NK-92 treated with Interleukin-12 subunit alpha and Interleukin-12 subunit beta, amount 100 ng/mL, for 24 hours (cell line): ENCODE results near the gene ZNF853.
"Not testable (repeated sequence)": the region's sequence is repeated elsewhere in the genome, so short reads cannot be mapped to it uniquely, and the experiment has no call there.

Experiments used
- DNase-seq: peaks from one replicate; lab custom pipeline; 2025; lab: John Stamatoyannopoulos, UW

ZNF853 gene

DNA sequence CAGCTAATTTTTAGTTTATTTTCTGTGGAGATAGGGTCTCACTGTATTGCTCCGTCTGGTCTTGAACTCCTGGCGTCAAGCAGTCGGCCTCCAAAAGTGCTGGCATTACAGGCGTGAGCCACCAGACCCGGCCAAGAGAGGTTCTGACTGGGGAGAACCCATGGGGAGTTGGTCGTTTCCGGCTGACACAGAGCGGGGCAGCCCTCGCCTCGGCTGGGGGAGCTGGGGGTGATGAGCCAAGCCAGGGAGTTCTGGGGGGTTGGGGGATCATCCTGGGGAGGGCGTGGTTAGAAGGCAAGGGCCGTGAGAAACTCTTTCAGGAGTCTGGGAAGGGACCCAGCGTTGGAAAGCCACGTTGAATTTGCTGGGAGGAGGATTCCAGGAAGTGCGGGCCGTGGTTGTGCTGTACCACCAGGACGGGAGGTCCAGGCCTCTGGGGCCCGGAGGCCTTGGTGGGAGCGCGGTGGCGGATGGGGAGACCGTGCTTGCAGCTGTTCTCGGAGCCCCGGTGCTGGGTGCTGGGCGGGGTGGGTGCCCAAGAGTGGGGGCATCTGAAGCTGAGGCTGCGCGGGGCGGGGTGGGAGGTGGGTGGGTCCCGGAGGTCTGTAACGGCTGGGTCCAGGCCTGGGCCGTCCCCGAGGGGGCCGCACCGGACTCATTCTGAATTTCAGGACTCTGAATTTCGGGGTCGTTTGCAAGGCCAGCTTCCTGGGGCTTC lies 8.4 kb upstream of the ZNF853 start:
- no peak for DNase-seq

- no peak for DNase-seq
Measured at GRCh38 chr7:6607651-6608051, 7.8 kb upstream of the ZNF853 start.

- DNase-seq, result no peak
Measured at GRCh38 chr7:6608081-6608480, 7.3 kb upstream of the ZNF853 start.

DNA sequence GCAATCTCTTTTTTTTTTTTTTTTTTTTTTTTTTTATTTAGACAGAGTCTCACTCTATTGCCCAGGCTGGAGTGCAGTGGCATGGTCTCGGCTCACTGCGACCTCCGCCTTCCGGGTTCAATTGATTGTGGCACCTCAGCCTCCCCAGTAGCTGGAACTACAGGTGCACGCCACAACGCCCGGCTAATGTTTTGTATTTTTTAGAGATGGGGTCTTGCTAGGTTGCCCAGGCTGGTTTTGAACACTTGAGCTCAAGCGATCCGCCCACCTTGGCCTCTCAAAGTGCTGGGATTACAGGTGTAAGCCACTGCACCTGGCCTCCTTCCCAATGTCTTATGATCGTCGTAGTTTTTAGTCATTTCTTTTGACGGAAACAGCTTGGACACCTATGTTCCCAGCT lies 6.6 kb upstream of the ZNF853 start:
- no peak for DNase-seq

DNA sequence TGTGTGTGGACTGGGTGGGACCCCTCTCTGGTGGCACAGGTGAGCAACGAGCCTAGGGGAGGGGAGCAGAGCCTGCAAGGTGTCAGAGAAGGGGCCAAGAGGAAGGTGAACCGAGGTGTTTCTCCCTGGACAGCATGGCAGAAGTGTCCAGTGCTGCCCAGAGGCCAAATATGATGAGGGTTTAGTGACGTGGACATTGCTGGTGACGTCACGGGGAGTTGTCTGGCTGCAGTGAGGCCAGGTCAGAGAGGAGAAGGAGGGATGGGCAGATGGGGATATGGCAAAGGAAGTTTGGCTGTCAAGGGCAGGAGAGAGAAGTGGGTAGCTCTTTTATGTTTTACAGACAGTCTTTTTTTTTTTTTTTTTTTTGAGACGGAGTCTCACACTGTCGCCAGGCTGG lies 2.6 kb upstream of the ZNF853 start:
- DNase-seq, result no peak

DNA sequence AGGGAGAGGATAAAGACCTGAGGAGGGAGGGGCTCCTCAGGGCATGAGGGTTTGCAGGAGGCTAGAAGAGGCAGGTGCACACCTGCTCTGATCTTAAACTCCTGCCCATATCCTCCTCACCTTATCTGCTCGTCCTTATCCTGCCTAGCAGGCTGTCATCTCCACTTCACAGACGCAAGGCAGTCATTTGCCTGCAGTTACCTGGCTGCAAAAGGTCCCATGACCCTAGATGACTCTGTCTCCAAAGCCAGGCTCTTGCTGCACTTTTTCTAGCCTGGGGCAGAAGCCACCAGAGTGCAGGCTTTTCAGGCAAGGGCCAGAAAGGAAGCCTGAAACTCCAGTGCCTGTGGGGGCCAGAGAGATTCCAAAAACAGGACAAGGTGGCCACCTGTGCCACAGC lies 1.7 kb upstream of the ZNF853 start:
- no peak for DNase-seq

DNA sequence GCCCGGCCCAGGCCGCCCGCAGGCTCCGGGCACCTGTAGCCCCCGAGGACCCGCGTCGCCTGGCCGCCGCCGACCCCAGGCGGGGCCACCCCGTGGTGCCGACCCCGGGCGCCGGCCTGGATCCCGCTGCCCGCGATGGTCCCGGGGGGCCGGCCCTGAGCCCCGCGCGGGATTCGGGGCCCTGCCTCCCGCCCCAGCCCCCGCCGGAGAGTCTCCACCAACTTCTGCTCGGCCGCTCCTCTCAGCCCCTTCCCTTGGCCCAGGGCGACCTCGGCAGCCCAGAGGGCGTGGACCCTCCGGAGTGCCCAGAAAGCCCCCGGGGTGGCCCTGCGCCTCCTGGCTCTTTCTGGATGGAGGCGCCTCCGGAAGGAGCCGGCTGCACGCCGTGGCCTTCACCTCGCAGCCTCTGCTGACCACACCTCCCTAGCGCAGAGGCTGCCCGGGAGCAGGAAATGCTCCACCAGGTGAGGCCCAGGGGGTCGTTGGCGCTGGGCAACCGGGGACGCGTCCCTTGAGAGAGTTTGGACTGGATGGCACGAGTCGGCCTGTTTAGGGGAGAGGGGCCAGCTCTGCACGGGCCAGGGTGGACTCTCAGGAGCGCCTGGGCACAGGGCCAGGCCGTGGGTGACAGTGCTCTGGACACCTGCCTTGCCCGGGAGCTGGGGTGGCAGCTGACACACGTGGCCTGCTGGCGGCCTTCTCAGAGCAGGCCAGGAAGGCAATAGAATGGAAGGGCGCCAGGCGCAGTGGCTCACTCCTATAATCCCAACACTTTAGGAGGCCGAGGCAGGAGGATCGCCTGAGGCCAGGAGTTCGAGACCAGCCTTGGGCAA lies 529 bp downstream of the ZNF853 start:
- DNase-seq, result no peak

- no peak for DNase-seq
Measured at GRCh38 chr7:6616854-6617643, 1.6 kb downstream of the ZNF853 start.

- DNase-seq, result no peak
Measured at GRCh38 chr7:6618621-6619020, 3.2 kb downstream of the ZNF853 start.

DNA sequence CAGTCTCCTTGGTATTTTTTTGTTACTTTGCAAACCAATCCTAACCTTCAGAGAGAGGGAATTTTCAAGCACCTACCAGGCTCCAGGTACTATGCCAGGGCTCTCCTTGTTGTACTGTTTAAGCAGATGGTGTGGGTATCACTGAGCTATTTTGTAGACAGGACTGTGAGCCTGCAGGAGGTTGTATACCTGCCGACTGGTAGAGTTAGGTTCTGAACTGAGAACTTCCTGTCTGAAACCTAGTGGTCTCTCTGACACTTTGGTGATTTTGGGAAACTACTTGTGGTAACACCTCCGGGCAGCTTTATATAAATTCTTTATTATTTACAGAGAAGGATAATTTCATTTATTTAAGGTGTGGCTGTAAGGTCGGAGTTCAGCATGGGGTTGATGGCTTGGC lies 4.6 kb downstream of the ZNF853 start:
- no peak for DNase-seq

DNA sequence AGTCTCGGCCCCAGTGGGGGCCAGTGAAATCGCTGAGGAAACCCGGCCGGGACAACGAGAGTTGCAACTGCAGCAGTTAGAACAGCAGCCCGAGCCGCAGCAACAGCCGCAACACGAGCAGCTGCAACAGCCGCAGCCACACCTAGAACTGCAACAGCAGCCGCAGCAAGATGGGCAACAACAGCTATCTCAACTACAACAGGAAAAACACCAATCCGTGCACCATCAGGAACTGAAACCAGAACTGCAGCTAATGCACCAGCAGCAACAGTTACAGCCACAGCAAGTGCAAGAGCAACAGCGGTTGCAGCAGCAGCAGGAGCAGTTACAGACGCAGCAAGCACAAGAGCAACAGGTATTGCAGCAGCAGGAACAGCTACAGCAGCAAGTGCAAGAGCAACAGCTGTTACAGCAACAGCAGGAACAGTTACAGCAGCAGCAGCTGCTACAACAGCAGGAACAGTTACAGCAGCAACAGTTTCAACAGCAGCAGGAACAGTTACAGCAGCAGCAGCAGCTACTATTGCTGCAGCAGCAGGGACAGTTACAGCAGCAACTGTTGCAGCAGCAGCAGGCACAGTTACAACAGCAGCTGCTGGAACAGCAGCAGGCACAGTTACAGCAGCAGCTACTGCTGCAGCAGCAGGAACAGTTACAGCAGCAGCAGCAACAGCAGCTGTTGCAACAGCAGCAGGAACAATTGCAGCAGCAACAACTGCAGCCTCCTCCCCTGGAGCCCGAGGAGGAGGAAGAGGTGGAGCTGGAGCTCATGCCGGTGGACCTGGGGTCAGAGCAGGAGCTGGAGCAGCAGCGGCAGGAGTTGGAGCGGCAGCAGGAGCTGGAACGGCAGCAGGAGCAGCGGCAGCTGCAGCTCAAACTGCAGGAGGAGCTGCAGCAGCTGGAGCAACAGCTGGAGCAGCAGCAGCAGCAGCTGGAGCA lies 6.1 kb downstream of the ZNF853 start:
- no peak for DNase-seq

GRCh38 chr7:6622134-6622710 lies 6.8 kb downstream of the ZNF853 start:
- DNase-seq, result no peak

DNA sequence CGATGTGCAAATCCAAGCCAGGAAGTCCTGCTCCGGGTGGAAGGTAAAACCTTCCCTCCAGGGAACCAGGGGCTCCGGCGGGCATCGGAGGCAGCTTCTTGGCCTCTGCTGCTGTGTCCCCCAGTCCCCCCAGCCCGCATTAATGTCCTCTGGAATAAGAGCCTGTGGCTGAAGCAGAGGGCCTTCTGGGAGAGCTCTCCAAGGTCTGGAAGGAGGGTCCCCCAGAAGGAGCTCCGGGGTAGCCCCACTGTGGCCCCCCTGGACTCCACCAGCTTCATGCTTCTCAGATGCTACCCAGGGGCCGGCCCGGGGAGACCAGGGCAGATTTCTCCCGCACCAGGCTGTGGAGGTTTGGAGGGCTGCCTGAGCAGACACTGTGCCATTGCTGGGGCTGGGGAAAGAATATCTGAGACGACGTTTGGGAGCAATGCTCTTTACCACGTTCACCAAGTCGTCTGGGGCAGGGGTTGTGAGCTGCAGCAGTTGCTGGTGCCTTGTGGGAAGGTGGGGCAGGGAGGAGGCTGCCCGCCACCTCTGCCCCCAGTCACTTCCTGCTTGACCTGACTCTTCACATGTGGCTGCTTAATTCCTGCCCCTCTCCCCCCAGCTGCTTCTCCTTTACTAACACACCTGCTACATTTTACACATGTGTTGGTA lies 8.3 kb downstream of the ZNF853 start:
- peak; percentile 36 for DNase-seq

DNA sequence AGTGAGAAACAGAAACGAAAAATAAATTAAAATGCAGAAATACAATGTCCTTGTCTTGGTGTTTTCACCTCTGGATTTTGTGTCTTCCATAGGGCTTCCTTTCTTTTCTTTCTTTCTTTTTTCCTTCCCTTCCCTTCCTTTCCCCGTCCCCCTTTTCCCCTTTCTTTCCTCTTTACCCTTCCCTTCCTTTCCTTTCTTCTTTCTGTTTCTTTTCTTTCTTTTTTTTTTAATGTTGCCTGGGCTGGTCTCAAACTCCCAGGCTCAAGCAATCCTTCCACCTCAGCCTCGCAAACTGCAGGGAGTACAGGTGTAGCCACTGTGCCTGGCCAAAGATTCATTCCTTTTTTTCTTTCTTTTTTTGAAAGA lies 8.8 kb downstream of the ZNF853 start:
- no peak for DNase-seq

GRCh38 chr7:6628045-6628444 lies 12.6 kb downstream of the ZNF853 start:
- no peak for DNase-seq

- no peak for DNase-seq
Measured at GRCh38 chr7:6630007-6630849, 14.8 kb downstream of the ZNF853 start.

- no peak for DNase-seq
Measured at GRCh38 chr7:6631605-6632004, 16.2 kb downstream of the ZNF853 start.

DNA sequence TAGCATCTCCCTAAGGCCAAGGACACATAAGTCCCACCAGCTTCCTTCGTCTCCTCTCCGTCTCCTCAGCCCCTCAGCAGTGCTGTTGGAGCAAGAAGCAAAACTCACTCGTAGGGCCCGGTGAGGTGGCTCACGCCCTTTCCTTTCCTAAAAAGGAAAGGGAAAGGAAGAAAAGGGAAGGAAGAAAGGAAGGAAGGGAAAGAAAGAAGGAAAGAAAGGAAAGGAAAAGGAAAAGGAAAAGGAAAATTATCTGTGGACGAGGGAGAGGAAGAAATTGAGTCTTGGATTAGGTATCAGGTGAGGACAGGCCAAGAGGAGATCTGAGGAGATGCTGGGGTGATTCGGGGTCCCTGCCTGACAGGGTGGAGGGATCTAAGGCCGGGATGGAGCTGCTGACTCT lies 18.6 kb downstream of the ZNF853 start:
- no peak for DNase-seq

GRCh38 chr7:6634971-6635370 lies 19.6 kb downstream of the ZNF853 start:
- DNase-seq, result not testable (repeated sequence)
